Cardiac septum (tissue), 1 donor: Measurements from ENCODE around the gene SPINK7. TPM values are rescaled to one million over a fixed set of nuclear protein-coding genes. Genes with fewer than 3 reads are reported as not detected.

Experiments
- DNase-seq: peaks from one replicate; pipeline ENCODE4 v3.0.0-alpha.2; 2020; ENCODE audit warnings: low spot score
- intact Hi-C: fragments of 100-400 bp; cut with DNase I; formaldehyde crosslinking; loops from one replicate; pipeline ENCODE4 v1.14.0; 2022
- total RNA-seq: library from RNA; stranded (reverse); fragmentation: NEBNext Ultra II Directional; extraction: Animal tissue kit (Norgen Biotek cat#: 25700); gene quantifications from one replicate; pipeline ENCODE4 v1.2.1, GENCODE V29; 2021
- donor health status: DM: no; HTN: no; CAD: no.

Gene SPINK7
- total RNA-seq, 1 donor from 2014 or later, result not detected

DNA sequence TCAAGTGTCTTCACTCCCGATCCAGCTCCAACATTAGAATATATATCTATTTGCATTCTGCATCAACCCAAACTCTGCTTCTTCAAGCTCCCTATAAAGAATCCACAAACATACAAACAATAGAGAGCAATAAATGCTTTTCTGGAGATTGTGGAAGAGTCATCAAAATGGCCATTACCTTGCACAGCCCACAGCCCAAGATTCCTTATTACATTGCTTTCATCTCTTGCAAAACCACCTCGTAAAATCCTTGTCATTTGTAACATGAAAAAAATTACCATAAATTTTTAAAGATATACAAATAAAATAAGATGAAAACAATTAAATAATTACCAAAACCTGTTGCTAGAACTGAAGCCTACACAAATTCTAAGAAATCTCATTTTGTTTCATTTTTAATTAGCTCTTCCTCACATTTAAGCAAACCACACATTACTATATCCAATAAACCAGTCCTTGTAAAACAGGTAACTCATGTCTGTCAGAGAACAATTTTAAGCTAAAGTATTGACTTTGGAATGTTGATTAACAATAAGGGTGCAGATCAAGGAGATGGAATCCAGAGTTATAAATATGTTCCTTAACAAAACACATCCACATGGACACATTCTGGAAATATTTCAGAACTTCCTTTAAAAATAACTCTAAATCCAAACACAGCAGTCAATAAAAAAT lies 30.3 kb downstream of the SPINK7 start:
- DNase-seq, result no peak
- intact Hi-C loops, result no loop called here

DNA sequence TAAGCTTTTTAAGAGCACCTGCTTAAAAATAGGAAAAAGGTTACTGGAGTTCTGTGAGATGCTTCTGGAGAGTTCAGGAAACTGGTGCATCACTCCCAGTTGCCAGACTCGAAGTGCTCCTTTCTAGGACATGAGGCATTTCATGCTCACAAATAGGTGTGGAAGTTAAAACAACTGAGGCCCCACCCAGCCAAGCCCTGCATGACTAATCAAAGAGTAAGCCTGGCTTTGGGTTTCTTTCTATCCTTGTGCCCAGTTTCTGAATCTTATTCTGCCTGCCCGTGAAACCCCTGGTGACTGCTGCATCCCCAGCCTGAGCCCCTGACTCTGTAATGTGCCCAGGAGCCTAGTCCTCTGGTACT lies 30.8 kb downstream of the SPINK7 start:
- intact Hi-C loops, result no loop called here
- DNase-seq, result no peak

DNA sequence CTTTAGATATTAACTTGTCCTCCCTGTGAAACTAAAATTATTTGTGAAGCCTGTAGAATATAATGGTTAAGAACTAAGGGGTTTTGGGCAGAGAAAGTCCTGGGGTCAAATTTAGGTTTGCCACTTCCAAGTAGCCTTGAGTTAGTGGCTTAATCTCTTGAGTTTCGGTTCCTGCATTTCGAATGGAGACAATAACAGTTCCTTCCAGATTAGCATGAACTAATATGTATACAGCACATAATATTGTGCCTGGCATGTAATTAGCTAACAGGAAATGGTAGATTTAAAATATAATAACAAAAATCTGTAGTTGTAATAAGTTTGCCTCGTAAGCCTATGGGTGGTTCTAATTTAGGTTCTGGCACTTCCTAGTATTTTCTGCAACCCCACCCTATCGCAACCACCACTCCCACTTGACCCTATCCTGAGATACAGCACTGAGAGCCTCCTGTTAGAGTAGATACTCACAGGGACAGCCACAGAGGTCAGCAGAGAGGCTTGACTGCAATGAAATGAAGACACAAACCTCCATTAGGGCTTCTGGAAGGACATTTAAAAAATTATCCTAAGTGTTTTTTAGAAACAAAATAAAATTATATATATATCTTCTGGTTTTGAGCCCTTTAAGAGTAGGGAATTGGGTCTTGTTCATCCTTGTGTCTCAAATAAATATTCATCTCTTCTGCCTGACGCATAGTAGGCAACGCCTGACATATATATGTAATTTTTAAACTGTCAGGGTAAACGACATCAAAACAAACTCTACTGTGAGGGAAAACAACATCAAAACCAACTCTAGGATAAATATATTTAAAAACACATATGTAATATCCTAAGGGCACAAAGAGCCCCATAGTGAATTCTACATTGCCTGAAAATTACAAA lies 31.6 kb downstream of the SPINK7 start:
- DNase-seq, result no peak
- intact Hi-C loops, result no loop called here

DNA sequence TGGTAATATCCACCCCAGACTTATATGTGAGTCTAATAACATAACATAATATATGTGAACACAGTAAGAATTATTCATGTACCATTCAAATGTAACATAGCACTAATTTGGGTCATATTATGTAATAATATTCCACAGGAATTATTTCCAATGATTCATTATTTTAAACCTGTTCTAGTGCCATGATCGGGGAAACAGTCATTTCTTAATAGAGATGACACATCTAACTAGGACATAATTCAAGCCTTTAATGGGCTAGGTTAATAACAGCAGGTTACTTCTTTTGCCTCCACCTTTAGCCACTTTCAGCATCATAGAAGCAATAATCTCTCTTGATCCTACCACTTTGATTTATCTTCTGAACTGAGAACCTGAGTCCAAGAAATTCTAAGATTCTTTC lies 35.5 kb downstream of the SPINK7 start:
- no peak for DNase-seq

DNA sequence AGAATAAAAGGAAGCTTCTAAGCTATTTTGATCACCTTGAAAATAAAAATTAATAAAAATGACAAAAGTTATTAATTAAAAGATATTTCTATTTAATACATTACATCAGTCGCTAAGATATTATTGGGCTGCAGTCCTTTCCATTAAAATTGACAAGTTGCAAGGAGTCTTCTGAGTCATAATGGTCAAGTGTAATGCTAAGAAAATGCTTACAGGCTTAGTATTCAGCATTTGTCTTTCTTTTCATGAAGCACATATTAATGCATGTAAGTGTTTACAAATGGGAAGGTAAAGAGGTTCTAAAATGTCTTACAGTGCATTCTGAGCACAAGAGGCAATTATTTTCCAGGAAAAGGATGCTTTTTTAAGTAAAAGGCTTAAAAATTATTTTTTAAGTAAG lies 40.5 kb downstream of the SPINK7 start:
- DNase-seq, result no peak
- intact Hi-C loops, result no loop called here

More for the DNA sequence above, 35.5 kb downstream of the SPINK7 start:
- intact Hi-C loops, result no loop called here

DNA sequence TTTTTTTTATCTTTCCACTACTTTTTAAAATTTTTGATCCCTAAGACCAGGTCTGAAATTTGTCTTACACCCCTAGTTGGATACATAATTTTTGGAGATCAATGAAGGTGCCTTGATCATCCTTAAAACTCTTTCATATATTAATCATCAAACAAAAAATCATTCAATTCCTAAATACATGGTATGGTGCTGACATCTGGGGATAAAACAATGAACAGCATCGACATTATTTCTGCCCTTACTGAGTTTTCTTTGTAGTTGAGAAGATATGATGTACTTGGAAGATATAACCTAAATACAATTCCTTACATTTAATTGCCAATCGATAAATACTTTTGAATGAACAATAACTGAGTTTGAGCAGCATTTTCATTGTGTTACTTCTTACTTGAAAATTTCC lies 41.4 kb downstream of the SPINK7 start:
- no peak for DNase-seq
- intact Hi-C loops, result no loop called here

DNA sequence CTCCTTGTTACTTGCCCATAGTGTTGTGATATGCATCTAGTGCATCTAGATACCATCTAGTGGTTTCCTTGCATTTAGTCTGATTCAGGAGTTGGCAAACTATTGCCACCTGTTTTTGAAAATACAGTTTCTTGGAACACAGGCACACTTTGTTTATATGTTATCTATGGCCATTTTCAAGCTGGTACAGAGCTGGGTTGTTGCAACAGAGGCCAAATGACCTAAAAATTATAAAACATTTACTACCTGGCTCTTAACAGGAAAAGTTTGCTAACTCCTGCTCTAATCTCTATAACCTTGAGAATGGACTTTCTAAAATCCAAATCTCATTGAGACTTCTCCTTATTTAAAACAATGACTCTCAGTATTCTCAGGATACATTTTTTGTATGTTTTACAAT lies 52.1 kb downstream of the SPINK7 start:
- DNase-seq, result no peak
- intact Hi-C loops, result no loop called here

Other genes with a start within 250 kb of the SPINK7 start
- gene SPINK5, start 248.4 kb upstream of the SPINK7 start, total RNA-seq, result 0.16 TPM
- gene SPINK14, start 143.9 kb upstream of the SPINK7 start, total RNA-seq, result not detected
- gene SPINK6, start 109.4 kb upstream of the SPINK7 start, total RNA-seq, result not detected
- not detected for gene MARCOL, start 73.9 kb upstream of the SPINK7 start, total RNA-seq
- gene SPINK13, start 43.6 kb upstream of the SPINK7 start, total RNA-seq, result not detected
- not detected for gene SPINK9, start 23.1 kb downstream of the SPINK7 start, total RNA-seq
- 61.3 TPM for gene FBXO38, start 71.5 kb downstream of the SPINK7 start, total RNA-seq